Measurements from ENCODE around the gene DOCK2. TPM values are rescaled to one million over a fixed set of nuclear protein-coding genes. Genes with fewer than 3 reads are reported as not detected.

Gene DOCK2
- total and polyA plus RNA-seq, 2 donors from 2014 or later: 1.0 to 42.0 TPM

GRCh38 chr5:170131235-170131634 lies 494.2 kb downstream of the DOCK2 start:
- H3K27ac ChIP-seq (ENCODE audit: low read depth in 2 of 2, low read length in 2 of 2): no peak overlapping the region
- no peak overlapping the region for H3K4me3 ChIP-seq (ENCODE audit: low read length in 3 of 3)
- H3K9ac ChIP-seq (ENCODE audit: low read length in 3 of 3): no peak overlapping the region
- no peak for TF ChIP-seq CTCF (IDR thresholded peaks at IDR 0.05; ENCODE audit: borderline replicate concordance, extremely low read depth, insufficient read depth)
- no peaks in the 10 kb centered on the region for H3K36me3 ChIP-seq (ENCODE audit: control insufficient read depth in 2 of 3, insufficient read depth in 3 of 3, low read length in 3 of 3)
- DNase-seq (peak in 1 of 5 donors; percentile 6), FAIRE-seq (no peak)
- peaks cover 0 to 2% (median 0%) of the 10 kb centered on the region in 3 donors for H3K4me1 ChIP-seq (ENCODE audit: control insufficient read depth in 2 of 3, insufficient read depth in 2 of 3, low read depth in 1 of 3, low read length in 3 of 3)
- H3K9me3 ChIP-seq (ENCODE audit: control insufficient read depth in 2 of 3, insufficient read depth in 1 of 3, low read length in 3 of 3): peaks cover 0 to 3% (median 0%) of the 10 kb centered on the region in 3 donors
- intact Hi-C loops (cut with DNase I): no loop called here
- no peaks in the 10 kb centered on the region for H3K27me3 ChIP-seq (ENCODE audit: control insufficient read depth, insufficient read depth, low read length)

- no peak overlapping the region for H3K9ac ChIP-seq (ENCODE audit: low read length in 3 of 3)
- H3K4me1 ChIP-seq (ENCODE audit: control insufficient read depth in 2 of 3, insufficient read depth in 2 of 3, low read depth in 1 of 3, low read length in 3 of 3): peaks cover 0 to 2% (median 0%) of the 10 kb centered on the region in 3 donors
- intact Hi-C loops (cut with DNase I): no loop called here
- H3K4me3 ChIP-seq (ENCODE audit: low read length in 3 of 3): no peak overlapping the region
- TF ChIP-seq CTCF (IDR thresholded peaks at IDR 0.05; ENCODE audit: borderline replicate concordance, extremely low read depth, insufficient read depth): no peak
- H3K36me3 ChIP-seq (ENCODE audit: control insufficient read depth in 2 of 3, insufficient read depth in 3 of 3, low read length in 3 of 3): no peaks in the 10 kb centered on the region
- no peaks in the 10 kb centered on the region for H3K9me3 ChIP-seq (ENCODE audit: control insufficient read depth in 2 of 3, insufficient read depth in 1 of 3, low read length in 3 of 3)
- FAIRE-seq (no peak), DNase-seq (peak in 1 of 5 donors; percentile 4)
- no peak overlapping the region for H3K27ac ChIP-seq (ENCODE audit: low read depth in 2 of 2, low read length in 2 of 2)
- H3K27me3 ChIP-seq (ENCODE audit: control insufficient read depth, insufficient read depth, low read length): no peaks in the 10 kb centered on the region
These were observed 495.3 kb downstream of the DOCK2 start for GRCh38 chr5:170132269-170132975.

Small RNA genes lying within 50 kb of the gene (microRNA-seq; reads per million reads assigned to microRNA genes)
- gene MIR378E: not detected

Other genes starting within 250 kb of the DOCK2 start
- gene SPDL1, start 53.5 kb upstream of the DOCK2 start, total RNA-seq: 6.8 TPM
- gene SPDL1, start 53.5 kb upstream of the DOCK2 start, polyA plus RNA-seq (ENCODE audit: insufficient read depth, low read depth, low replicate concordance): 3.2 TPM

All from kidney (tissue), 14 donors.